ENCODE measurements around the gene GRID1. TPM values are rescaled to one million over a fixed set of nuclear protein-coding genes. Genes with fewer than 3 reads are reported as not detected.

Gene GRID1
- polyA plus RNA-seq, 1 of the 3 experiments (the other 2 are of a cell fraction) = 0.13 TPM

- H3K27me3 ChIP-seq (ENCODE audit: insufficient read depth) = no peaks in the 10 kb centered on the region
- ChIA-PET CTCF (interaction anchor here (1.1 kb wide), 1 partner anchor 11 kb away, joined by 3 read pairs; no protein-coding TSS in a partner anchor), POLR2A (no interaction called here)
- no peak overlapping the region for H3K4me3 ChIP-seq (ENCODE audit: low read depth in 2 of 2, low read length in 1 of 2)
- no peak overlapping the region for H3K9ac ChIP-seq
- H3K79me2 ChIP-seq (ENCODE audit: insufficient read depth) = no peaks in the 10 kb centered on the region
- H3K9me3 ChIP-seq = no peaks in the 10 kb centered on the region
- no peak overlapping the region for H3K4me2 ChIP-seq
- no peaks in the 10 kb centered on the region for H3K9me2 ChIP-seq
- H3K4me1 ChIP-seq (ENCODE audit: control insufficient read depth in 1 of 2, insufficient read depth in 2 of 2, low read depth in 1 of 2, low read length in 1 of 2) = peaks cover 0 to 3% of the 10 kb centered on the region in 2 experiments; a peak in 1 of 4 replicates
- DNase-seq = no peak
- TF ChIP-seq YY1 (IDR thresholded peaks at IDR 0.05; ENCODE audit: low read depth) = no peak
- TF ChIP-seq, protein P1, sequence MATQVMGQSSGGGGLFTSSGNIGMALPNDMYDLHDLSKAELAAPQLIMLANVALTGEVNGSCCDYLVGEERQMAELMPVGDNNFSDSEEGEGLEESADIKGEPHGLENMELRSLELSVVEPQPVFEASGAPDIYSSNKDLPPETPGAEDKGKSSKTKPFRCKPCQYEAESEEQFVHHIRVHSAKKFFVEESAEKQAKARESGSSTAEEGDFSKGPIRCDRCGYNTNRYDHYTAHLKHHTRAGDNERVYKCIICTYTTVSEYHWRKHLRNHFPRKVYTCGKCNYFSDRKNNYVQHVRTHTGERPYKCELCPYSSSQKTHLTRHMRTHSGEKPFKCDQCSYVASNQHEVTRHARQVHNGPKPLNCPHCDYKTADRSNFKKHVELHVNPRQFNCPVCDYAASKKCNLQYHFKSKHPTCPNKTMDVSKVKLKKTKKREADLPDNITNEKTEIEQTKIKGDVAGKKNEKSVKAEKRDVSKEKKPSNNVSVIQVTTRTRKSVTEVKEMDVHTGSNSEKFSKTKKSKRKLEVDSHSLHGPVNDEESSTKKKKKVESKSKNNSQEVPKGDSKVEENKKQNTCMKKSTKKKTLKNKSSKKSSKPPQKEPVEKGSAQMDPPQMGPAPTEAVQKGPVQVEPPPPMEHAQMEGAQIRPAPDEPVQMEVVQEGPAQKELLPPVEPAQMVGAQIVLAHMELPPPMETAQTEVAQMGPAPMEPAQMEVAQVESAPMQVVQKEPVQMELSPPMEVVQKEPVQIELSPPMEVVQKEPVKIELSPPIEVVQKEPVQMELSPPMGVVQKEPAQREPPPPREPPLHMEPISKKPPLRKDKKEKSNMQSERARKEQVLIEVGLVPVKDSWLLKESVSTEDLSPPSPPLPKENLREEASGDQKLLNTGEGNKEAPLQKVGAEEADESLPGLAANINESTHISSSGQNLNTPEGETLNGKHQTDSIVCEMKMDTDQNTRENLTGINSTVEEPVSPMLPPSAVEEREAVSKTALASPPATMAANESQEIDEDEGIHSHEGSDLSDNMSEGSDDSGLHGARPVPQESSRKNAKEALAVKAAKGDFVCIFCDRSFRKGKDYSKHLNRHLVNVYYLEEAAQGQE (IDR thresholded peaks at IDR 0.05; ENCODE audit: low read depth, low read length) = no peak
- no peak for TF ChIP-seq RCOR1 (IDR thresholded peaks at IDR 0.05; ENCODE audit: low read length)
- no peak for TF ChIP-seq NRF1 (IDR thresholded peaks at IDR 0.05; ENCODE audit: low read depth, low read length)
- TF ChIP-seq SMC3 (IDR thresholded peaks at IDR 0.05; ENCODE audit: low read depth, low read length) = no peak
- TF ChIP-seq NFIC (IDR thresholded peaks at IDR 0.05; ENCODE audit: borderline replicate concordance) = no peak
- TF ChIP-seq TCF12 (IDR thresholded peaks at IDR 0.05) = no peak
- no peak for TF ChIP-seq FOXM1 (IDR thresholded peaks at IDR 0.05; ENCODE audit: low read depth)
- TF ChIP-seq MEF2A (IDR thresholded peaks at IDR 0.05; ENCODE audit: borderline replicate concordance, low read depth) = no peak
- TF ChIP-seq, protein P2, sequence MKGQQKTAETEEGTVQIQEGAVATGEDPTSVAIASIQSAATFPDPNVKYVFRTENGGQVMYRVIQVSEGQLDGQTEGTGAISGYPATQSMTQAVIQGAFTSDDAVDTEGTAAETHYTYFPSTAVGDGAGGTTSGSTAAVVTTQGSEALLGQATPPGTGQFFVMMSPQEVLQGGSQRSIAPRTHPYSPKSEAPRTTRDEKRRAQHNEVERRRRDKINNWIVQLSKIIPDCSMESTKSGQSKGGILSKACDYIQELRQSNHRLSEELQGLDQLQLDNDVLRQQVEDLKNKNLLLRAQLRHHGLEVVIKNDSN (IDR thresholded peaks at IDR 0.05; ENCODE audit: borderline replicate concordance, low read depth) = no peak
- no peak for TF ChIP-seq SIN3A (IDR thresholded peaks at IDR 0.05; ENCODE audit: borderline replicate concordance, low read depth, low read length)
- TF ChIP-seq MAX (IDR thresholded peaks at IDR 0.05; ENCODE audit: low read depth) = no peak
- TF ChIP-seq, protein P3, sequence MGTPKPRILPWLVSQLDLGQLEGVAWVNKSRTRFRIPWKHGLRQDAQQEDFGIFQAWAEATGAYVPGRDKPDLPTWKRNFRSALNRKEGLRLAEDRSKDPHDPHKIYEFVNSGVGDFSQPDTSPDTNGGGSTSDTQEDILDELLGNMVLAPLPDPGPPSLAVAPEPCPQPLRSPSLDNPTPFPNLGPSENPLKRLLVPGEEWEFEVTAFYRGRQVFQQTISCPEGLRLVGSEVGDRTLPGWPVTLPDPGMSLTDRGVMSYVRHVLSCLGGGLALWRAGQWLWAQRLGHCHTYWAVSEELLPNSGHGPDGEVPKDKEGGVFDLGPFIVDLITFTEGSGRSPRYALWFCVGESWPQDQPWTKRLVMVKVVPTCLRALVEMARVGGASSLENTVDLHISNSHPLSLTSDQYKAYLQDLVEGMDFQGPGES (IDR thresholded peaks at IDR 0.05; ENCODE audit: low read depth, low read length) = no peak
- WGBS (ENCODE audit: low lambda C conversion rate) = 60% methylated on average over 3 of the region's 3 CpGs
- no peak overlapping the region for H2AFZ ChIP-seq (ENCODE audit: low read depth)
- H3K36me3 ChIP-seq (replicated peaks in 1 of 2; ENCODE audit: control insufficient read depth in 1 of 2, insufficient read depth in 2 of 2, low read length in 1 of 2) = no peaks in the 10 kb centered on the region
- H3F3A ChIP-seq (replicated peaks; ENCODE audit: insufficient read depth) = no peaks in the 10 kb centered on the region
- H3K27ac ChIP-seq (ENCODE audit: low read depth in 2 of 2, low read length in 1 of 2) = no peak overlapping the region
- H4K20me1 ChIP-seq (ENCODE audit: insufficient read depth) = no peaks in the 10 kb centered on the region
Measured at GRCh38 chr10:85581371-85581770, 785.2 kb downstream of the GRID1 start.
